Natural killer cell (primary cell): ENCODE measurements around the gene ROBO2. TPM values are rescaled to one million over a fixed set of nuclear protein-coding genes. Genes with fewer than 3 reads are reported as not detected.

Experiments used
- ATAC-seq, 3 donors: fragments of 150-1000 bp in 2 of 3; fragments of 200-7000 bp in 1 of 3; cut with Tn5 transposase; 1 replicate in 1 of 3; 2 replicates in 2 of 3; pipeline ENCODE4 v1.10.0; 2021; ENCODE audit warnings: mild to moderate bottlenecking in 2 of 3, moderate library complexity in 2 of 3
- DNase-seq, 2 donors: peaks; one replicate each; pipeline versions ENCODE4 v3.0.0 to v3.0.0-alpha.2; 2013 to 2021; ENCODE audit warnings: mixed read lengths in 1 of 2
- H3K27ac ChIP-seq: one replicate; pipeline ENCODE4 v1.5.1; 2013; ENCODE audit warnings: mild to moderate bottlenecking, low read length
- H3K27me3 ChIP-seq: one replicate; pipeline ENCODE4 v1.6.1; 2013; ENCODE audit warnings: low read length; ENCODE audit not compliant: control insufficient read depth, insufficient read depth
- H3K36me3 ChIP-seq: one replicate; pipeline ENCODE4 v1.6.1; 2013; ENCODE audit warnings: low read length; ENCODE audit not compliant: control insufficient read depth, insufficient read depth
- H3K4me1 ChIP-seq: one replicate; pipeline ENCODE4 v1.6.1; 2013; ENCODE audit warnings: low read length; ENCODE audit not compliant: control insufficient read depth, insufficient read depth
- H3K4me3 ChIP-seq: one replicate; pipeline ENCODE4 v1.5.1; 2013; ENCODE audit warnings: low read length
- H3K9me3 ChIP-seq: one replicate; pipeline ENCODE4 v1.6.1; 2013; ENCODE audit warnings: low read length; ENCODE audit not compliant: control insufficient read depth, insufficient read depth
- H3K27ac Mint-ChIP-seq, 2 donors: one replicate each; pipeline ENCODE4 v1.8.0; 2022; ENCODE audit warnings: mild to moderate bottlenecking in 2 of 2, mixed read lengths in 2 of 2, moderate library complexity in 1 of 2
- H3K27me3 Mint-ChIP-seq, 2 donors: one replicate each; pipeline ENCODE4 v1.8.0; 2022; ENCODE audit warnings: low read depth in 2 of 2, mixed read lengths in 2 of 2
- H3K36me3 Mint-ChIP-seq: one replicate; pipeline ENCODE4 v1.8.0; 2022; ENCODE audit warnings: mixed read lengths
- H3K4me1 Mint-ChIP-seq, 2 donors: one replicate each; pipeline ENCODE4 v1.8.0; 2022; ENCODE audit warnings: mixed read lengths in 2 of 2
- H3K4me3 Mint-ChIP-seq: one replicate; pipeline ENCODE4 v1.8.0; 2022; ENCODE audit warnings: mild to moderate bottlenecking, moderate library complexity, mixed read lengths
- H3K9me3 Mint-ChIP-seq, 2 donors: one replicate each; pipeline ENCODE4 v1.8.0; 2022; ENCODE audit warnings: mixed read lengths in 2 of 2
- WGBS: methylation state at CpG from one replicate; pipeline ENCODE4 v1.1.7; 2013; ENCODE audit warnings: missing lambda C conversion rate; ENCODE audit not compliant: insufficient coverage; 5-methylcytosine and 5-hydroxymethylcytosine counted together
- intact Hi-C: fragments of 100-400 bp; cut with micrococcal nuclease; formaldehyde crosslinking; loops from one replicate; pipeline ENCODE4 v1.14.2; 2022
- total RNA-seq, 4 donors: library from RNA; stranded (reverse); fragments of 120-200 nt in 1 of 4; gene quantifications; one replicate each; pipeline versions ENCODE4 v1.2.3 to v1.2.4, GENCODE V29; 2013 to 2022
- TF ChIP-seq, protein P1 (sequence below): fragments of 200-600 bp; IDR thresholded peaks from one replicate; pipeline ENCODE4 v1.8.0; 2022; ENCODE audit warnings: antibody characterized with exemption

The ROBO2 gene
- total RNA-seq, 3 donors from 2014 or later (not counting 1 experiment from before 2014, with no cell fraction given), result not detected

DNA sequence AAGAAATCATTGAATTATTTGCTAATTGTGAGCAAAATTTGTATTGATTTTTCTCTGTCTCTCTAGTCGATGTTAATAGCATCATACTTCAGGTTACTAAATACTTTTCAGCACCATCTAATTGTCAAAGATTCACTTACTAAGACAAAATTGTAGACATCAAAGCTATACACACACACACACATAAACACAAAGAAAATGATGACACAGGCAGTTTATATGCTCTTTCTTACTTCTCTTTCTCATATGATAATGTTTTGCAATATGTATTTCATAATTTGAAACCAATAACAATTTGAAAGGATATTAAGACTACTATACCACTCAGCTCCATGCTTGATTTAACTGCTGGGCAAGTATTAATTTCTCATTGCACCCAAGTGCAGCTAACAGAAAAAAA lies 406.2 kb downstream of the ROBO2 start:
- no peaks in the 10 kb centered on the region for H3K4me1 Mint-ChIP-seq
- intact Hi-C loops, result no loop called here

DNA sequence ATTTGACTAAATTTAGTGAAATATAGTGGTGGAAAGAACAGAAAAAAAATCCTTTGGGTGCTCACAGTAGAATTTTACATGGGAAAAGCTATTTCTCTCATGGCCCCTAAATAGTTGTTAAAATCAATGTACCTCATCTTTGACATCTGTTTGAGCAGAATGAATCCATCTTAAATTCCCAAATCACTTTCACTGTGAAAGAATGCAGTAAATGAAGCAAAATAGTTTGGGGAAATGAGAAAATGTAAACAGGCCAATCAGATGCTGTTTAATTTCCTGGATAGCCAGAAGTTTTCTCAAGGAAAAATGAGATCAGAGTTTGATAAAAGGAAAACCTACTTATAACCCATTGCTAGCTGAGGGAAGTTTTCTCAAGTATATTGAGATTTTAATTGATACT lies 406.9 kb downstream of the ROBO2 start:
- intact Hi-C loops, result no loop called here
- TF ChIP-seq, protein P1, sequence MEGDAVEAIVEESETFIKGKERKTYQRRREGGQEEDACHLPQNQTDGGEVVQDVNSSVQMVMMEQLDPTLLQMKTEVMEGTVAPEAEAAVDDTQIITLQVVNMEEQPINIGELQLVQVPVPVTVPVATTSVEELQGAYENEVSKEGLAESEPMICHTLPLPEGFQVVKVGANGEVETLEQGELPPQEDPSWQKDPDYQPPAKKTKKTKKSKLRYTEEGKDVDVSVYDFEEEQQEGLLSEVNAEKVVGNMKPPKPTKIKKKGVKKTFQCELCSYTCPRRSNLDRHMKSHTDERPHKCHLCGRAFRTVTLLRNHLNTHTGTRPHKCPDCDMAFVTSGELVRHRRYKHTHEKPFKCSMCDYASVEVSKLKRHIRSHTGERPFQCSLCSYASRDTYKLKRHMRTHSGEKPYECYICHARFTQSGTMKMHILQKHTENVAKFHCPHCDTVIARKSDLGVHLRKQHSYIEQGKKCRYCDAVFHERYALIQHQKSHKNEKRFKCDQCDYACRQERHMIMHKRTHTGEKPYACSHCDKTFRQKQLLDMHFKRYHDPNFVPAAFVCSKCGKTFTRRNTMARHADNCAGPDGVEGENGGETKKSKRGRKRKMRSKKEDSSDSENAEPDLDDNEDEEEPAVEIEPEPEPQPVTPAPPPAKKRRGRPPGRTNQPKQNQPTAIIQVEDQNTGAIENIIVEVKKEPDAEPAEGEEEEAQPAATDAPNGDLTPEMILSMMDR, result no peak

More for the DNA sequence above, 406.2 kb downstream of the ROBO2 start:
- peaks cover 4 to 9% of the 10 kb centered on the region in 2 donors for H3K9me3 Mint-ChIP-seq
- no peaks in the 10 kb centered on the region for H3K27me3 Mint-ChIP-seq
- ATAC-seq (no peak), DNase-seq (no peak)
- Histone ChIP-seq H3K27me3 (no peaks in the 10 kb centered on the region), H3K27ac (no peak overlapping the region), H3K9me3 (peaks cover 4% of the 10 kb centered on the region), H3K4me1 (no peaks in the 10 kb centered on the region), H3K4me3 (no peak overlapping the region), H3K36me3 (no peaks in the 10 kb centered on the region)
- H3K27ac Mint-ChIP-seq, result no peak overlapping the region
- no peak overlapping the region for H3K4me3 Mint-ChIP-seq
- no peaks in the 10 kb centered on the region for H3K36me3 Mint-ChIP-seq
- TF ChIP-seq, protein P1, result no peak
- WGBS, result 80% methylated on average over 1 of the region's 1 CpG

DNA sequence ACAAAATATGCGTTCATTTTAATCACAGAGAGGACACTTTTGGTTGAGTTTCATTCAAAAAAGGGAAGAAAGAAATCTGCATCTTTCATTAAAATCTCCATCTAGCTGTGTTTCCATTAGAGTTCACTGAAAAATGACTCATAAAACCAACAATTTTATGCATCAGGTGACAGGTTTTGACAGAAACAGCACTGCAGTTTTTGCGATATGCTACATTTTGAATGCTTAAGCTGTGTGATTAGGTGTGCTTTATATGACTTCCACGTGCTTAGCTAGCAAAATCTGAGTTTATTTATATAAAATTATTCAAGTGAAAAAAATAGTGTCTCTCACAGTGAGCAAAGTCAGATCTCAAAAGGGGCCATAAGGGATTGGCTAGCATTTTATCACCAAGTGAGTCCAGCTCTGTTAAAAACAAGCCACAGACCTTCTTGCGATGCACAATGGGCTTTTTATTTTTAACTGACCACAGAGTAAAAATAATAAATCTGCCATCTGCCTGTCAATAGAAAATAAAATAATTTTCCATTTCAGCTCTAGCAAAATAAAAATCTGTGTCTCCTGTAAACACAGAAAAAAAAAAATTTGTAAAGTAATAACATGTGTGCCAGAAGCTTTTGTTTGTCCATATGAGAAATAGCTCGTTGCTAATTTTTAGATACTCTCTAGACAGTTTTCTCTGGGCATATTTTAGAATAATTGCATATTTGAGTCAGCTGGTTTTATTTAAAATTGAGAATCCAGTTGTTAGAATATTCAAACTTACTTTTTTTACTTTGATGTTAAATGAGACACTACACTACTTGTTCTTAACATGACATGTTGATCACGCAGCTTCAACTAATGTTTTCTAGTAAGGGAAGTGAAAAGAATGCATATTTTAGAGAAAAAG lies 409.8 kb downstream of the ROBO2 start:
- TF ChIP-seq, protein P1, result no peak
- DNase-seq (no peak), ATAC-seq (no peak)
- H3K4me3 ChIP-seq, result no peak overlapping the region
- no peaks in the 10 kb centered on the region for H3K27me3 ChIP-seq
- intact Hi-C loops, result no loop called here
- no peaks in the 10 kb centered on the region for H3K4me1 ChIP-seq
- Mint-ChIP-seq H3K27ac (no peak overlapping the region), H3K36me3 (peaks cover 7% of the 10 kb centered on the region), H3K4me1 (no peaks in the 10 kb centered on the region), H3K9me3 (peaks cover 5 to 18% of the 10 kb centered on the region in 2 donors), H3K4me3 (no peak overlapping the region), H3K27me3 (no peaks in the 10 kb centered on the region)
- 72% methylated on average over 4 of the region's 6 CpGs for WGBS
- H3K9me3 ChIP-seq, result peaks cover 4% of the 10 kb centered on the region
- H3K36me3 ChIP-seq, result no peaks in the 10 kb centered on the region
- no peak overlapping the region for H3K27ac ChIP-seq

More for the DNA sequence above, 406.9 kb downstream of the ROBO2 start:
- H3K4me1 Mint-ChIP-seq, result no peaks in the 10 kb centered on the region
- Histone ChIP-seq H3K4me1 (no peaks in the 10 kb centered on the region), H3K27ac (no peak overlapping the region), H3K4me3 (no peak overlapping the region), H3K9me3 (peaks cover 4% of the 10 kb centered on the region), H3K36me3 (no peaks in the 10 kb centered on the region), H3K27me3 (no peaks in the 10 kb centered on the region)
- no peaks in the 10 kb centered on the region for H3K36me3 Mint-ChIP-seq
- H3K4me3 Mint-ChIP-seq, result no peak overlapping the region
- peaks cover 5 to 9% of the 10 kb centered on the region in 2 donors for H3K9me3 Mint-ChIP-seq
- no peak overlapping the region for H3K27ac Mint-ChIP-seq
- ATAC-seq (no peak), DNase-seq (no peak)
- H3K27me3 Mint-ChIP-seq, result no peaks in the 10 kb centered on the region
